ENCODE measurements around the gene SOCS1.

SOCS1 gene

DNA sequence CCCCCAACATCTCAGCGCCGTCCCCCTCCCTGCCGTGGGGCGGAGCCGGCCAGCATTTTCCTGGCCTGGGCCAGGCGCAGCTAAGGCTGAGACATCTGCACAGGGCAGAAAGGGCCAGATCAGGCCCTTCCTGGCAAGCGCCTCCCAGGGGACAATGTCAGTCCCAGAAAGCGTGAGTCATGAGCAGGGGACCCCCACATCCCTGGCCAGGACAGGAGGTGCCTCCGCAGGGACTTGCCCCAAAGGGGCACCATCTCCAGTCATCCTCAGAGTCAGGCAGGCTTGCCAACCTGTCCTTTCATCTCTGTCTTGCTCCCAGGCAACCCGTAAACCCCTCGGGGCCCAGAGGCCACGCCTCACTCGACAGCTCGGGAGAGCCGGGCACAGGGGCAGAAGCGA lies 43.2 kb downstream of the SOCS1 start:
- H3K27ac ChIP-seq (ENCODE audit: low read length): no peak overlapping the region
- H3K36me3 ChIP-seq (ENCODE audit: control insufficient read depth in 1 of 2, insufficient read depth in 2 of 2, low read length in 2 of 2): no peaks in the 10 kb centered on the region
- H3K4me3 ChIP-seq (ENCODE audit: low read depth in 1 of 2, low read length in 2 of 2): no peak overlapping the region
- H3K9me3 ChIP-seq (ENCODE audit: control insufficient read depth in 1 of 2, low read length in 2 of 2): peaks cover 5 to 29% of the 10 kb centered on the region in 2 donors
- H3K4me1 ChIP-seq (ENCODE audit: control insufficient read depth in 1 of 2, insufficient read depth in 2 of 2, low read length in 2 of 2): no peaks in the 10 kb centered on the region
- H3K27me3 ChIP-seq (ENCODE audit: low read depth, low read length): no peaks in the 10 kb centered on the region

DNA sequence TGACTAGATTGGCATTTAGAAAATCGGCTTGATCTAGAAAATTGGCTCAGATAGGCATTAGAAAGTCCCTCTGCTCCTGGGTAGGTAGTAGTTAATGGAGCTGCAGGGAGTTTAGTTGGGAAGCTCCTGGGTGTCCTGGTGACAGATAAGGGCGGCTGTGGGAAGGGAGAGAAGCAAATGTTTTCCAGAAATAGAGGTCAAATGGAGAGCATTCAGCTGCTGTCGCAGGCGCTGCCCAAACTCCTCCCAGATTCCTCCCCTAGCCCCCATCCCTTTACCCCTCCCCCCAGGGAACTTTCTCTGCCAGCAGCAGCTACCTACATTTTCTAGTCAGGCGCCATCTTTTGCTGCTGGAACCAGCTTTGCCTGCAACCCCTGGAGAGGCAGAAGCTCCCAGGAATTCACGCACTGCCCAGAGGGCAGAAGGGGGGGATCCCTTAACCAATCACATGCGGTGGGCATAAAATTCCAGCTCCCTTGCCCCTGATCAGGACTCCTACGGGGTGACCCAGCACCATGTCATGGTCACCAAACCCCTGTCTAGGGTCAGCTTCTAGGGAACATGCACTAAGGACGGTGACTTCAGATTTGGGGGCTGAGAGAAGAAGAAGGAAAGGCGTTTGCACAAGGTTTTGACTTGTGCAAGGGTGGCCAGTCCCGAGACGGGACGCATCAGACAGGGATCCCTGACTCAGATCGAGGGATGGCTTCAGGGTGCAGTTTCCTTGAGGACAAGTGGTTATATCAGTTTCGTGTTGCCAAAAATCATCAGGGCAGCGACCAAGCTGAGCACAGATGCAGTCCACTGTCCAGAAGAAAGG lies 43.8 kb downstream of the SOCS1 start:
- Histone ChIP-seq H3K27ac (ENCODE audit: low read length) (no peak overlapping the region), H3K27me3 (ENCODE audit: low read depth, low read length) (no peaks in the 10 kb centered on the region), H3K4me1 (ENCODE audit: control insufficient read depth in 1 of 2, insufficient read depth in 2 of 2, low read length in 2 of 2) (no peaks in the 10 kb centered on the region), H3K9me3 (ENCODE audit: control insufficient read depth in 1 of 2, low read length in 2 of 2) (peaks cover 5 to 28% of the 10 kb centered on the region in 2 donors), H3K36me3 (ENCODE audit: control insufficient read depth in 1 of 2, insufficient read depth in 2 of 2, low read length in 2 of 2) (no peaks in the 10 kb centered on the region), H3K4me3 (ENCODE audit: low read depth in 1 of 2, low read length in 2 of 2) (no peak overlapping the region)

DNA sequence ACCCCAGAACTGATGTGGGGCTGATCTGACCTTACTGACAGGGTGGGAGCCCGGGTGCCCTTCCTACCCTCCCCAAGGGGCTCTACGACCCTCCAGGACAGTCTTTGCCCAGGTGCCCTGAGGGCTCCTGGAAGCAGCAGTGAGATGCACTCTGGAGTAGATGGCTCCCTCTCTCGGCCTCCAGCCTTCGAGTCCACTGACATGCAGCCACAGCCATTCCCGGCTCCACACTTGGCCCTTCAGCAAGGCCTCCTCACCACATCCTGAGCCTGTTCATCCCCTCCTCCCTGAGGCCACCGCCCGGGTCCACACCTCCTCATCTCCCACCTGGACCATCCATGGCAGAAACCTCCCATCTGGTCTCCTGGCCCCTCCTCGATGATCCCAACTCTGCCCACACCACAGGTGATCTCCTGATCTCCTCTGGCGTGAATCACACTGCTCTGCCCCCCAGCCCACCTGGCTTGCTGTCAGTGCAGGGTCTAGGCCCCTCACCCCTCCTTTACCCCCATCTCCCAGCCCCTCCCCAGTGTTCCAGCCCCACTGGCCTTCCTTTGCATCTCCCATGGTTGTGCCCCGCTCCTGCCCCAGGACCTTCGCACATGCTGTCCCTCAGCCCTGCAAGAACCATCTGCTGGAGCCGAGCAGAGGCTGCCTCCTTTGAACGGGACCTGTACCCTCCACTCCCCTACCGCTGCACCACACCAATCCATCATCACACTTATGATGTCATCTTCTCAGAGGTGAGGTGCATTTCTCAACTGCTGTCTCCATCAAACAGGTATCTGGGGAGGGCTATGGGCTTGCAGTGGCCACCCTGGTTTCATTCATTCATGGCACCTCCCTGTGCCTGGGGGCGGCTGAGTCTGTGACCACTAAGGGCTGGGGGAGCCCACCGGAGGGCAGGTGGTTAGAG lies 44.7 kb downstream of the SOCS1 start:
- H3K4me1 ChIP-seq (ENCODE audit: control insufficient read depth in 1 of 2, insufficient read depth in 2 of 2, low read length in 2 of 2): no peaks in the 10 kb centered on the region
- peaks cover 4 to 21% of the 10 kb centered on the region in 2 donors for H3K9me3 ChIP-seq (ENCODE audit: control insufficient read depth in 1 of 2, low read length in 2 of 2)
- no peak overlapping the region for H3K4me3 ChIP-seq (ENCODE audit: low read depth in 1 of 2, low read length in 2 of 2)
- no peaks in the 10 kb centered on the region for H3K36me3 ChIP-seq (ENCODE audit: control insufficient read depth in 1 of 2, insufficient read depth in 2 of 2, low read length in 2 of 2)
- no peak overlapping the region for H3K27ac ChIP-seq (ENCODE audit: low read length)
- H3K27me3 ChIP-seq (ENCODE audit: low read depth, low read length): no peaks in the 10 kb centered on the region

DNA sequence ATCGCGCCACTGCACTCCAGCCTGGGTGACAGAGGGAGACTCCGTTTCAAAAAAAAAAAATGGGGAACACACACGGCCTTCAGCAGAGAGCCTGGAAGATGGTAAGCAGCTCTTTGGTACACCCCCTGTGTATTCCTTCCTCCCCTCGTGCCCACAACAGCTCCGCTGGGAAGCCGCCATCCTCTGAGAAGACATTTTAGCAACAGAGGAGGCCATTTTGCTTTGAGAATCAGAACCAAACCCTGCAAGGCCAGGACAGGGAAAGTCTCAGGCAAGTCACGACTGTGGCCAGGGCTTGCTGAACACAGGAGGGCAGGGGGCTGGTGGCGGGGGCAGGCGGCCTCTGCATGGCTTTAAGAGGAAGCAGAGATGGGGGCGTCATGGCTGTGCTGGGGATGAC lies 45.7 kb downstream of the SOCS1 start:
- Histone ChIP-seq H3K27me3 (ENCODE audit: low read depth, low read length) (no peaks in the 10 kb centered on the region), H3K36me3 (ENCODE audit: control insufficient read depth in 1 of 2, insufficient read depth in 2 of 2, low read length in 2 of 2) (no peaks in the 10 kb centered on the region), H3K4me1 (ENCODE audit: control insufficient read depth in 1 of 2, insufficient read depth in 2 of 2, low read length in 2 of 2) (peaks cover 0 to 3% of the 10 kb centered on the region in 2 donors), H3K9me3 (ENCODE audit: control insufficient read depth in 1 of 2, low read length in 2 of 2) (peaks cover 0 to 10% of the 10 kb centered on the region in 2 donors), H3K27ac (ENCODE audit: low read length) (no peak overlapping the region), H3K4me3 (ENCODE audit: low read depth in 1 of 2, low read length in 2 of 2) (no peak overlapping the region)

DNA sequence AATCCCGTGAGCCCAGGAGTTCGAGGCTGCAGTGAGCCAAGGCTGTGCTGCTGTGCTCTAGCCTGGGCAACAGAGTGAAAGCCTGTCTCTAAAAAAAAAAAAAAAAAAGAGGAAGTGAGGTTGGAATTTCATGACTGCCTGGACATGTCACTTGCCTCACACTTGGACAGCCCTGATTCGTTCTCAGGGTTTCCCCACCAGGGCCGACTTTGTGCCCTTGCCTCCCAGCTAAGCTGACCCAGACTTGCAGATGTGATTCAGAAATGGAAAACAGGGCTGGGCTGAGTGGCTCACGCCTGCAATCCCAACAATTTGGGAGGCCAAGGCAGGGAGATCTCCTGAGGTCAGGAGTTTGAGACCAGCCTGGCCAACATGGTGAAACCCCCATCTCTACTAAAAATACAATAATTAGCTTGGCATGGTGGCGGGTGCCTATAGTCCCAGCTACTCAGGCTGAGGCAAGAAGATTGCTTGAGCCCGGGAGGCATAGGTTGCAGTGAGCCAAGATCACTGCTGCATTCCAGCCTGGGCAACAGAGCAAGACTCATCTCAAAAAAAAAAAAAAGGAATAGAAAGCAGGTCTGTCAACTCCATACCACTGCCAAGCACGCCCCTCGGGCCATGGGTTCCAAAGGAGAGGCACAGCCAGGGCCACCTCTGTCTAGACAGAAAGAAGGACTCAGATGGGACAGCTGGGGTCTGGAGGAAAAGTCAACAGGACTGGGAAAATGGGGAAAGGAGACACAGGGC lies 46.9 kb downstream of the SOCS1 start:
- H3K27ac ChIP-seq (ENCODE audit: low read length): no peak overlapping the region
- H3K27me3 ChIP-seq (ENCODE audit: low read depth, low read length): no peaks in the 10 kb centered on the region
- H3K36me3 ChIP-seq (ENCODE audit: control insufficient read depth in 1 of 2, insufficient read depth in 2 of 2, low read length in 2 of 2): no peaks in the 10 kb centered on the region
- H3K9me3 ChIP-seq (ENCODE audit: control insufficient read depth in 1 of 2, low read length in 2 of 2): peaks cover 0 to 10% of the 10 kb centered on the region in 2 donors
- H3K4me3 ChIP-seq (ENCODE audit: low read depth in 1 of 2, low read length in 2 of 2): no peak overlapping the region
- peaks cover 0 to 3% of the 10 kb centered on the region in 2 donors for H3K4me1 ChIP-seq (ENCODE audit: control insufficient read depth in 1 of 2, insufficient read depth in 2 of 2, low read length in 2 of 2)

DNA sequence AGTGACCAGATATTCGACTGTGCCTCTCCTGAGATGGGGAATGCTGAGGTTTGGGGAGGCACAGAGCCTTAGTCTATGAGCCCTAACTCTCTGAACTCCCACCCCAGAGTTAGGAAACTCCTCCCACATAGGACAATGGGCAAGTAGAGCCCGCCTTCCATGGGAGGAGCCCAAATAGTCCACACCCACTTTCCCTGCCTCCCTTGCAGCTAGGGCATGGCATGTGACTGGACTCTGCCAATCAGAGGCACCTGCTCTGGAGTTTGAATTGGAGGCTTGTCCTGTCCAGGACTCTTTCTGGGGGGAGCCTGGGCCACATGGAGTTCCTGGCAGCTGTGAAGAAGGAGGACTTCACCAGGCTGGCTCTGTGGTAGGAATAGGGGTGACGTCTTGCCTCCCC lies 48.4 kb downstream of the SOCS1 start:
- H3K4me1 ChIP-seq (ENCODE audit: control insufficient read depth in 1 of 2, insufficient read depth in 2 of 2, low read length in 2 of 2): peaks cover 0 to 3% of the 10 kb centered on the region in 2 donors
- no peaks in the 10 kb centered on the region for H3K36me3 ChIP-seq (ENCODE audit: control insufficient read depth in 1 of 2, insufficient read depth in 2 of 2, low read length in 2 of 2)
- H3K27ac ChIP-seq (ENCODE audit: low read length): no peak overlapping the region
- H3K4me3 ChIP-seq (ENCODE audit: low read depth in 1 of 2, low read length in 2 of 2): no peak overlapping the region
- peaks cover 0 to 5% of the 10 kb centered on the region in 2 donors for H3K9me3 ChIP-seq (ENCODE audit: control insufficient read depth in 1 of 2, low read length in 2 of 2)
- no peaks in the 10 kb centered on the region for H3K27me3 ChIP-seq (ENCODE audit: low read depth, low read length)

DNA sequence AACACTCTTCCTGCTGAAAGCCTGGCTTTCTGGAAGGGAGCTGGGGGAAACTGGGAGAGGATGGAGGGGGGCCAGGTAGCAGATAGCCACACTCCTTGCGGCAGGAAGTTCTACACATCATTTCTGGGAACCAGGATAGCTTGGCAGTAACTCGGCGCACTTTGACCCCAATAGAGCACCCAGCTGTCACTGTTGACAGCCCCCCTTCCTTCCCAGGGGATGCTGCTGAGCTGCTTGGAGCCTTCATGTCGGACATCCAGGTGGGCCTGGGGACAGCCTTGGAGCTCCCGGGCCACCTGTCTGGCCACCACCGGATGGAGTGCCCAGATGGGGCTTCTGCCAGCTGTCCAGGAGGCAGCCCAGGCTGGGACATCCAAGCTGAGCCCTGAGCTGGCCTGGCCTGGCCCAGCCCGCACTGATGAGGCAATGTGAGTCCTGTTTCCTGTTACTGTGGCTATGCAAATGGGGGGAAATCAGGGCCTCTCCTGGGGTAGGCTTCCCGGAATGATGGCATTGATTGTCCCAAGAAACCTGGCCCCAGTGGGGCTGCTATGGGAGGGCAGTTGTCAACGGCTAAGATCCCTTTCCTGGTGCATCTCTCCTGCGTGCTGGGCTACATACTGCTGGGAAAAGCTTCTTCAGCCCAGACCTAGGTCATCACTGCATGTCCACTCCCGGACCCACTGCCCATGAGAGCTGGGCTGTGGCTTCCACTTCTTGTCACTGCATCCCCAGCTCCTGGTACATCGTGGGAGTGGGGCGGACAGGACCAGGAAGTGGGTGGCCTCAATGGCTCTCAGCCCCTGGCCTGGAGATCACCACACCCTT lies 50.0 kb downstream of the SOCS1 start:
- H3K27ac ChIP-seq (ENCODE audit: low read length): no peak overlapping the region
- H3K9me3 ChIP-seq (ENCODE audit: control insufficient read depth in 1 of 2, low read length in 2 of 2): peaks cover 0 to 5% of the 10 kb centered on the region in 2 donors
- no peaks in the 10 kb centered on the region for H3K27me3 ChIP-seq (ENCODE audit: low read depth, low read length)
- H3K4me1 ChIP-seq (ENCODE audit: control insufficient read depth in 1 of 2, insufficient read depth in 2 of 2, low read length in 2 of 2): peaks cover 0 to 3% of the 10 kb centered on the region in 2 donors
- H3K36me3 ChIP-seq (ENCODE audit: control insufficient read depth in 1 of 2, insufficient read depth in 2 of 2, low read length in 2 of 2): no peaks in the 10 kb centered on the region
- no peak overlapping the region for H3K4me3 ChIP-seq (ENCODE audit: low read depth in 1 of 2, low read length in 2 of 2)

DNA sequence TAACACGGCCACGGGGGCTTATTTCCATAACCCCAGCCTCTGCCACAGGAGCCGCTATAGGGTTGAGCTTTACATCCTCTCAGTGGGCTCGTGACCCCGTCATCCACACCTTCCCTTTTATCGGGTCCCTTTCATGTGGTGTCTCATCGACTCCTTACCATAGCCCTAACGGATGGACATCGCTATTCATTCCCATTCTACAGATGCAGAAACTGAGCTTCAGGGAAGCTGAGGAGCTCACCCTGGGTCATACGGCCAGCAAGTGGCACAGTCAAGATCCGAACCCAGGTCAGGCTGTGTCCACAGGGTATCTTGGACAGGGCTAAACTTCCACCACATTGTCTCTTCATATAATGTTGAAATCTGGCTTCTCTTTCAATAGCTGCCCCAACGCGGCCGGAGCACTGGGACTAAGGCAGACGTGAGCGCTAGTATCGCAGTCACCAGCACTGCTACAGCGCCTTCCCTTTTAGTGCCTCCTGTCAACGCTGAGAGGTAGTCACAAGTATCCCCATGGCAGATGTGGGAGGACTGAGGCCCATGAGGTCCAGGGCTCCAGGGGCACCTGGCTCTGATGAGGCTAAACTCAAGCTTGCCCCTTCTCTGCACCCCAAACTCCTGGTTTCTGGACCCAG lies 50.8 kb downstream of the SOCS1 start:
- Histone ChIP-seq H3K4me1 (ENCODE audit: control insufficient read depth in 1 of 2, insufficient read depth in 2 of 2, low read length in 2 of 2) (peaks cover 0 to 3% of the 10 kb centered on the region in 2 donors), H3K9me3 (ENCODE audit: control insufficient read depth in 1 of 2, low read length in 2 of 2) (peaks cover 0 to 5% of the 10 kb centered on the region in 2 donors), H3K27ac (ENCODE audit: low read length) (no peak overlapping the region), H3K4me3 (ENCODE audit: low read depth in 1 of 2, low read length in 2 of 2) (no peak overlapping the region), H3K27me3 (ENCODE audit: low read depth, low read length) (no peaks in the 10 kb centered on the region), H3K36me3 (ENCODE audit: control insufficient read depth in 1 of 2, insufficient read depth in 2 of 2, low read length in 2 of 2) (no peaks in the 10 kb centered on the region)

DNA sequence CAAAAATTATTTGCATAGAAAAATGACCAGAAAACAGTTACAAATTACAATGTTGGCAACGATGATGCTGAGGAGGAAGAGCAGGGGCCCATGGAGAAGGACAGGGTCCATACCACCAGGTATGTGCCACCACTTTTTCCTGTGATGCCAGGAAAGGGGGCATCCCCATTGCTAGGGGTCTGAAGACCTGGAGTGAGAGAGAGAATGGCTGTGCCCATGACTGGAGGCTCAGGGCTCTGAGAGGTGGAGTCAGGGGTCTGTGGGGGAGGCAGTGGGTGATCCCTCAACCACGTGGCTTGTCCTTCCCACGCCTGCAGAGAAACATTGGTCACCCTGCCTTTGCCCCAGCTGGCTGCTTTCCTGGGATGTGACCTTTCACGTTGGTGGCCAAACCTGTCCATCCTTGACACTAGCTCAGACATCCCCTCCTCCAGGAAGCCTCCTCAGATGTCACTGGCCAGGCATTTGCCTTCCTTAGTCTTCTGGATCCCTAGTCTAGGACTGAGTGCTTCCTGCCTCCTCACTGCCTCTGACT lies 51.4 kb downstream of the SOCS1 start:
- no peak overlapping the region for H3K4me3 ChIP-seq (ENCODE audit: low read depth in 1 of 2, low read length in 2 of 2)
- no peaks in the 10 kb centered on the region for H3K36me3 ChIP-seq (ENCODE audit: control insufficient read depth in 1 of 2, insufficient read depth in 2 of 2, low read length in 2 of 2)
- peaks cover 0 to 3% of the 10 kb centered on the region in 2 donors for H3K4me1 ChIP-seq (ENCODE audit: control insufficient read depth in 1 of 2, insufficient read depth in 2 of 2, low read length in 2 of 2)
- no peaks in the 10 kb centered on the region for H3K27me3 ChIP-seq (ENCODE audit: low read depth, low read length)
- H3K27ac ChIP-seq (ENCODE audit: low read length): no peak overlapping the region
- H3K9me3 ChIP-seq (ENCODE audit: control insufficient read depth in 1 of 2, low read length in 2 of 2): peaks cover 0 to 5% of the 10 kb centered on the region in 2 donors
